ENCODE data around the gene TNFAIP2.
"Not testable (repeated sequence)": the region's sequence is repeated elsewhere in the genome, so short reads cannot be mapped to it uniquely, and the experiment has no call there.

Gene TNFAIP2

GRCh38 chr14:103156651-103157378 lies 33.6 kb downstream of the TNFAIP2 start:
- DNase-seq, result no peak

DNA sequence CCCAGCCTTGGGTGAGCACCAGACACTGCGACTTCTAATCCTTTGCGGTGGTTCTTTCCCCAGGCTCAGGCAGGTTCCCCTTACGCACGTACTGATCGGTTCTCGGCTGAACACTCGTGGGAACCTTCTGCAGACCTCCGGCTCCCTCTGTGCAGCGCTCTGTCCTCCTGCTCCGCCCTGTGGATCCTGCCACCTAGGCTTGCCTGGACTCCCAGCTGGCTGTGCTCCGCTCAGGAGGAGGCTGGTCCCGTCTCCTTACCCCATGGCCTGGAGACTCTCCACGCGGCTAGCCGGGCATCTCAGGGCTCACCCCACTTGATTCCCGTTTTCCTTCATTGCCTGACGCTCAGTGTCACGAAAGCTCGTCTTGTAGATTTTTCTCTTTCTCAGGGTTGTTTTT lies 34.7 kb downstream of the TNFAIP2 start:
- no peak for DNase-seq

- DNase-seq, result no peak
Observed at GRCh38 chr14:103158688-103159087, 35.4 kb downstream of the TNFAIP2 start.

GRCh38 chr14:103160321-103161053 lies 37.2 kb downstream of the TNFAIP2 start:
- DNase-seq, result no peak

GRCh38 chr14:103161054-103161397 lies 37.8 kb downstream of the TNFAIP2 start:
- DNase-seq, result no peak

GRCh38 chr14:103163199-103163598 lies 39.9 kb downstream of the TNFAIP2 start:
- DNase-seq, result no peak

DNA sequence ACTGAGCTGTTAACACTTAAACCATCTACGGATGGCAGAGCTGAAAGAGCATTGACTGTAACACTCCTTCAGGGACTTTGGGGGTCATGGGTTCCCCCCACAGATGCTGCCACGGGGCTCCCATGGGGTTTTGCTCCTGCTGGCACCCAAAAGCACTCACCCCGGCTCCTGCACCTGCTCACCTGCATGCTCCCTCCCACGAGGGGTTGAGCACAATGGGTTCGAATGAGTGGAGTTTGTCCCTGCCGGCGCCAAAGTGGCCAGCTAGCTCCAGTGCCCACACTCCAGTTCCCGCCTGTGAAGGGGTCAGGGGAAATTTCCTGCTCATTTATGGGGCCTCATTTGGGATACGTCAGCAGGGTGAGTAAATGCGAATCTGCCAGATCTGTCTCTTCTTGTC lies 40.7 kb downstream of the TNFAIP2 start:
- DNase-seq, result no peak

DNA sequence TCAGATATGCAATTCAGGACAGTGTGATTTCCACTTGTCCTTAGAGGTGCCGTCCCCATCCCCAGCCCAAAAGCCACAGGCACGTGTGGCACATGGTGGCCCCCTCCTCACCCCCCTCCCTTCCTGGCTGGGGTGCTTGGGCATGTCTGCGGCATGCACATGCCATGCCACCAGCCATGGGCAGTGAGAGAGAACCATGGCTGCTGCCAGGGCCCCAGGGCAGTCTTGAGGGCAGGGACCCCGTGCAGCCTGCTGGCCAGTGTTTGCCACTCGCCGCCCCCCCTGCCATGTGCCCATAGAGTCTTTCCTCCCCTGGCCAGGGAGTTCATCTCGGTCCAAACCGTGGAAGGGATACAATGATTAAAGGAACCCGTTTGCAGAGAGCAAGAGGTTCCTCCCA lies 41.5 kb downstream of the TNFAIP2 start:
- no peak for DNase-seq

DNA sequence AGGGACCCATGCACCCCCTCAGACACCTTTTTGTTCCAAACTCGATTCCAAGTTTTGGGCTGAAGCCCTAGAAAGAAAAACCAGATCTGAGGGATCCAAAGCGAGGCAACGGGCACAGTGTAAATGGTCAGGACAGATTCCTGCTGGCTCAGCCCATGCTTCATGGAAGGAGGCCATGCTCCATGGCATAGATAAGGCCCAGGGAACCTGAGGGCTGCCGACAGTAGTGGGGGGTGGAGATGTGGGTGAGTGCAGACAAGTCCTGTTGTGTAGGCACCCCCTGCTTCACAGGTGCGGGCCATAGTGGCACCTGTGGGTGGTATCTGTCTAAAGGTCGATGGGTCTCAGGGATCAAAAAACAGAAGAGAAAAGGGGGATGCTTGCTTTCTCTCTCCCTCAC lies 42.1 kb downstream of the TNFAIP2 start:
- DNase-seq, result no peak

DNA sequence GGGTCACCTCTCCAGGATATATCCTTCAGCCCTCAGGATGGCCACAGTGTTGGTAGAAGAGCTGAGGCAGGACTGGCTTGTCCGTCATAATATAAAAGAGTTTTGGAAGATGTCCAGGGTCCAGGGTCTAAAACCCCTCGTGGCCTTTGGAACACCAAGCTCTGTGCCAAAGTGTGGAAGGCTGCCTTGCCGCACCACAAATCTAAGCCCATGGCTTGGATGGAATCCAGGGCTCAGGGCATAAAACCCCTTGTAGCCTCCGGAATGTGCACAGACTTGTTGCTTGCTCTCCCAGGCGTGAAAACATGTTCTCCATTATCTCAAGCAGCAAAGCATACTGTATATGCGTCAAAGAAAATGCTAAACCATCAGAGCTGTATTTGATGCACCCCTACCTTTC lies 46.7 kb downstream of the TNFAIP2 start:
- DNase-seq, result no peak

GRCh38 chr14:103171206-103171605 lies 47.9 kb downstream of the TNFAIP2 start:
- DNase-seq, result not testable (repeated sequence)

- DNase-seq, result no peak
Observed at GRCh38 chr14:103172921-103173320, 49.7 kb downstream of the TNFAIP2 start.

DNA sequence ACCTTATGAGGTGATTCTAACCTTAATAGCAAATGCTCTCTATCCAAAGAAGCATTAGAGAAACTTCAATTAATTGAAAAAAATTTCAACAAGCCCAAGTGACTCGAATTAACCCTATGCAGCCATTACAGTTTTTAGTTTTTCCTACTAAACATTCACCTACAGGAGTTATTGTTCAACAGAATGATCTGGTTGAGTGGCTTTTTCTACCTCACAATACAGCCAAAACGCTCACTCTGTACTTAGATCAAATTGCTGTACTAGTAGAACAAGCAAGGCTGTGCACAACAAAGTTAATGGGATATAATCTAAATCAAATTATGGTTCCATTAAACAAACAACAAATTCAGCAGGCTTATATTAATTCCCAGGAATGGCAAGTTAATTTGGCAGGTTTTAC lies 50.6 kb downstream of the TNFAIP2 start:
- DNase-seq, result not testable (repeated sequence)

DNA sequence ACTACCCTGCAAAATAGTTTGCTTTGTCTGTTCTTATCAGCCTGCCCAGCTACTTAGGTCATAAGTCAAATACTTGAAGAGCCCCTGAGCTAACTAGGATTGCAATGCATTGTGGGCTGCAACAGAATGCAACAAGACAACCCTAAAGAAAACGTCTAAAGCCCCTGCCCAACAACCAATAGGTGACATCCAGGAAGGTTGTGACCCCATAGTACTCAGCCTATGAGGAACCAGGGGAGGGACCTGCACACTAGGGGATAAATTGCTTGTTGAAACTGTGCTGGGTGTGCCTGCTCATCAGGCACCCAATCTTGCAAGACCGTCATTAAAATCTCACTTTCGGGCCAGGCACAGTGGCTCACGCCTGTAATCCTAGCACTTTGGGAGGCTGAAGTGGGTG lies 52.9 kb downstream of the TNFAIP2 start:
- not testable (repeated sequence) for DNase-seq

DNA sequence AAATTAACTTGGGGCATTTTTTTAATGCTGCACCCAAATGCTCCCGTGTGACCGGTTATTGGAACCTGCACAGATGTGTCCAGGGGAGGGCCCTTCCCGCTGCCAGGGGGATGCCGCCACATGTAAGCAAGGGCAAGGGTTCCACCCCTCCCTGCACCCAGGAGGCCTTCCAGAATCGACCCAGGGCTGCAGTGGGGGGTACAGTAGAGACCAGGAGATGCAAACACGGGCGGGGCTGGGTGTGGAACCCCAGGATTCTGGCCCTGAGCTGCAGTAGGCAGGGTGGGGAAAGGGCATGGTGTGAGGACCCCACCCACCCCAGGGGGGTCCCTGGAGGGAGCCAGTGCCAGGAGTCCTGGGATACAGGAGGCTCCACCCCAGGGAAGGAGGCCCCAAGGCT lies 54.1 kb downstream of the TNFAIP2 start:
- no peak for DNase-seq

GRCh38 chr14:103178521-103178920 lies 55.3 kb downstream of the TNFAIP2 start:
- DNase-seq, result no peak

- DNase-seq, result no peak
Observed at GRCh38 chr14:103179094-103179493, 55.8 kb downstream of the TNFAIP2 start.

DNA sequence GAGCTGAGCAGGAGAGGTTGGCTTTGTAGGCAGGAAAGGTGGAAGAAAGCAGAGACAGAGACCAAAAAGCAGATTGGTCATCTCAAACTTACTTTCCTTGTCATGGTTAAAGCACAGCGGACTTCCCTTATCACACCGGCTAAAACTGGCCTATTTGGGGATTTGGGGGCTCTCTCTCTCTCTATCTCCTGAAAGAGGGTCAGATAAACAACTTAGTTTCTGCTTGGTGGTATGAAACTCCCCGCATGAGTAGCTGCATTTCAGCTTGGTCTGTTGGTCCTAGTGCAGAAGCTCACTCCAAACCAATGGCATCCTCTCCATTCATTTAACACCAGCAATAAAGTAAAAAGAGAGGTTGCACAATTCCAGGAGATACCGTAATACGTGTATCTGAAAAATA lies 57.1 kb downstream of the TNFAIP2 start:
- DNase-seq, result no peak

DNA sequence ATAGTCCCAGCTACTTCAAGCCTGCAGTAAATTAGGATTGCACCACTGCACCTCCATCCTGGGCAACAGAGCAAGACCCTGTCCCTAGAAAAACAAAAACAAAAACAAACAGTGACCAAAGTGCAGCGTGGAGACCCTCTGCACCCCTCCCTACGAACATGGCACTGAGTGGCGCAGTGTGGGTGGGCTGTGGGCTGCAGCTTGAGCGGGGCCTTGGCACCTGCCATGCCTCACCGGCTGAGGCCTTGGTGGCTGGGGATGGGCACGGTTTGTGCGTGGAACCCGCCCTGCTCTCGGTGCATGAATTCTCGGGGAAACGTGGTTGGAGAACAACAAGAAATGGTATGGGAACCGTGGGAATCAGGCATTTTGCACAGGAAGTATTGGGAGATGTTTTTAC lies 60.8 kb downstream of the TNFAIP2 start:
- DNase-seq, result no peak

DNA sequence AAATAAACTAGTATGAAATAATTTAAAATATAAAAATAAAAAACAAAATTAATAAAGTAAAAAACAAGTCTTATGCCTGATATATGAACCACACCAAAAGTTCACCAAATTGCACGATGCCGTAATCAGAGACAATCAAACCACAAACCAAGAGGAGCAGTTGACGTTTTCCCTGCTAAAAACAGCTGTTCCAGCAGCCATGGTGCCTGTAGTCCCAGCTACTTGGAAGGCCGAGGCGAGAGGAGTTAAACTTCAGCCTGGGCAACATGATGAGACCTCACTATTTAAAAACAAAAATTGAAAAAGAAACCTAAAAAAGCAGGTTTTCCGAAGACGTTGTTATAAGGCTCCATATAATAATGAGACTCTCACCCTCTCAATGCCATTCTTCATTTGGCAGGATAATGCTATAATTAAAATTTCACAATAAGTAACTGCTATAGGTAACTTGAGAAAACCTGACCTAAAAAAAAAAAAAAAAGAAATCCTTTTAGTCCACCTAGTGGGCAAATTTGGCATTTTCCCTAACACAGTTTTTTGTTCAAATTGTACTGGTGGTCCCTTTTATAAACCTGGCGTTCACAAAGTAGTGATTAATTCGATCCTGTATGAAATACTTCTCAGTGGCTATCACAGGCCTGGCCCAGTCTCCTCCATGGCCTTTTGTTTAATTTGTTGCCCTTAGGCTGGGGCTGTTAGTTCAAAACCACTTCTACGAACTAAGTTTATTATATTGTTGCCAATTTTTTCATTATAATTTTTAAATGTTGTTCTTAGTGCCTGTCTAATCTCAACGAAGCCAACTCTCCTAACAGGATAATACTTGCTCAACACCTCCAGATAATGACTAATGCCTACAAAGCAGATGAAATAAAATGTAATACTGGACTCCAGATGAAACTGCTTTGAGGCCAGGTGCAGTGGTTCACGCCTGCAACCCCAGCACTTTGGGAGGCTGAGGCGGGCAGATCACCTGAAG lies 62.1 kb downstream of the TNFAIP2 start:
- no peak for DNase-seq

GRCh38 chr14:103186241-103186822 lies 63.1 kb downstream of the TNFAIP2 start:
- DNase-seq, result no peak
